Gastroesophageal sphincter (tissue), 4 donors: ENCODE results near the gene FSHR. TPM values are rescaled to one million over a fixed set of nuclear protein-coding genes. Genes with fewer than 3 reads are reported as not detected.
A peak's percentile ranks its signal among the peaks of the same experiment; 100 is the strongest.

Experiments used
- ATAC-seq: fragments of 150-250 bp; one replicate; pipeline ENCODE4 v1.9.1; 2016; ENCODE audit warnings: mild to moderate bottlenecking, moderate library complexity
- H3K27ac ChIP-seq, 4 donors: fragments of 200-600 bp; sonication (generic) in 3 of 4; 1 replicate in 3 of 4; 2 replicates in 1 of 4; pipeline ENCODE4 v1.5.1; 2016 to 2019
- H3K27me3 ChIP-seq: fragments of 200-600 bp; sonication (generic); one replicate; pipeline ENCODE4 v1.5.1; 2019
- H3K36me3 ChIP-seq, 2 donors: fragments of 200-600 bp; sonication (generic); one replicate each; pipeline ENCODE4 v1.5.1; 2019; ENCODE audit warnings: control low read depth in 1 of 2
- H3K4me1 ChIP-seq, 3 donors: fragments of 200-600 bp; sonication (generic); 1 replicate in 2 of 3; 2 replicates in 1 of 3; pipeline ENCODE4 v1.5.1; 2016 to 2019; ENCODE audit warnings: control low read depth in 2 of 3
- H3K4me3 ChIP-seq, 2 donors: fragments of 200-600 bp; sonication (generic); one replicate each; pipeline ENCODE4 v1.5.1; 2019; ENCODE audit warnings: mild to moderate bottlenecking in 1 of 2, moderate library complexity in 1 of 2
- H3K9me3 ChIP-seq, 3 donors: fragments of 200-600 bp; sonication (generic); one replicate each; pipeline ENCODE4 v1.5.1; 2017 to 2019; ENCODE audit warnings: control low read depth in 2 of 3
- CTCF ChIP-seq, 4 experiments: fragments of 200-600 bp in 2 of 4; fragments of 450-650 bp in 2 of 4; sonication (generic) in 1 of 4; IDR thresholded peaks; one replicate each; pipeline ENCODE4 v1.5.1; 2017 to 2019; ENCODE audit warnings: antibody characterized with exemption in 4 of 4, mild to moderate bottlenecking in 2 of 4, moderate library complexity in 2 of 4
- EP300 ChIP-seq: sonication (generic); formaldehyde crosslinking; IDR thresholded peaks from one replicate; pipeline ENCODE4 v1.6.1; 2017; ENCODE audit warnings: antibody characterized with exemption, mild to moderate bottlenecking
- POLR2A ChIP-seq, 2 donors: fragments of 450-650 bp; IDR thresholded peaks; one replicate each; pipeline ENCODE4 v1.6.1; 2017; ENCODE audit warnings: antibody characterized with exemption in 2 of 2, mild to moderate bottlenecking in 2 of 2, moderate library complexity in 1 of 2
- POLR2AphosphoS5 ChIP-seq: sonication (generic); formaldehyde crosslinking; IDR thresholded peaks from one replicate; pipeline ENCODE4 v1.6.1; 2017; ENCODE audit warnings: antibody characterized with exemption
- WGBS, 2 donors: methylation state at CpG; one replicate each; pipeline ENCODE4 v1.1.5; 2018; ENCODE audit warnings: low coverage in 1 of 2; 5-methylcytosine and 5-hydroxymethylcytosine counted together
- total RNA-seq, 4 donors: library from RNA; depleted of rRNA; stranded (reverse); fragments of >200 nt; gene quantifications; one replicate each; pipeline ENCODE4 v1.1.0, GENCODE V29; 2016

Gene FSHR
- total RNA-seq, 4 donors from 2014 or later = not detected

DNA sequence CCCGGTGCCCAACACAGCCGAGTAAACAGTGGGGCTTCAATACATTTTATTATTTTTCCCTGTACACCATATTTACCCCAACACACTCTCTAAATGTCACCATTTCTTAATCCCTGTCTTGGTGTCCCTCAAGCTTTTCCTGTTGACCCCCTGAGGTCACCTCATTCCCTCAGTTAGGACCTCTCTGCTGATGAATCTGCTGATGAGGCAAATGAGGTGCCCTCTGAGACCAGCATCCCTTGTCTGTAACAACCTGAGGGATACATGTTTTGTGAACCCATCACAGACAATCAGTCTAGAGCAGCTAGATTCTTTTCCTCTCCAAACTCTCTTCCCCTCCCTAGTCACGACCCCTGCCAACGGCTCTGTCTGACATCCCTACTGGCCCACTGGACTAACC lies 127.6 kb downstream of the FSHR start:
- Histone ChIP-seq H3K4me3 (no peak overlapping the region), H3K27me3 (no peaks in the 10 kb centered on the region), H3K36me3 (no peaks in the 10 kb centered on the region), H3K9me3 (no peaks in the 10 kb centered on the region), H3K27ac (no peak overlapping the region), H3K4me1 (no peaks in the 10 kb centered on the region)
- no peak for TF ChIP-seq CTCF (IDR thresholded peaks at IDR 0.05)
- TF ChIP-seq POLR2A (IDR thresholded peaks at IDR 0.05) = no peak
- no peak for TF ChIP-seq POLR2AphosphoS5
- no peak for TF ChIP-seq EP300
- WGBS, 2 donors = 89 to 92% methylated on average over 2 to 4 of the region's 4 CpGs
- no peak for ATAC-seq

- Histone ChIP-seq H3K4me1 (no peaks in the 10 kb centered on the region), H3K4me3 (no peak overlapping the region), H3K27me3 (no peaks in the 10 kb centered on the region), H3K9me3 (no peaks in the 10 kb centered on the region), H3K27ac (peak overlapping the region in 2 of 4 donors; percentile 1 to 53), H3K36me3 (no peaks in the 10 kb centered on the region)
- 14 to 20% methylated on average over 1 to 2 of the region's 2 CpGs for WGBS, 2 donors
- ATAC-seq = no peak
- TF ChIP-seq CTCF (IDR thresholded peaks at IDR 0.05) = no peak
- TF ChIP-seq EP300 = no peak
- no peak for TF ChIP-seq POLR2A (IDR thresholded peaks at IDR 0.05)
- TF ChIP-seq POLR2AphosphoS5 = no peak
Observed at GRCh38 chr2:49021271-49021670, 133.0 kb downstream of the FSHR start.

- Histone ChIP-seq H3K4me1 (no peaks in the 10 kb centered on the region), H3K9me3 (no peaks in the 10 kb centered on the region), H3K36me3 (no peaks in the 10 kb centered on the region), H3K27me3 (no peaks in the 10 kb centered on the region), H3K27ac (no peak overlapping the region), H3K4me3 (no peak overlapping the region)
- 90% methylated on average over 2 of the region's 3 CpGs for WGBS, 2 donors
- ATAC-seq = no peak
- TF ChIP-seq POLR2A (IDR thresholded peaks at IDR 0.05) (no peak), CTCF (IDR thresholded peaks at IDR 0.05) (no peak), POLR2AphosphoS5 (no peak), EP300 (no peak)
Observed at GRCh38 chr2:49005261-49005660, 149.1 kb downstream of the FSHR start.

- Histone ChIP-seq H3K36me3 (no peaks in the 10 kb centered on the region), H3K27me3 (no peaks in the 10 kb centered on the region), H3K4me1 (no peaks in the 10 kb centered on the region), H3K9me3 (no peaks in the 10 kb centered on the region), H3K27ac (no peak overlapping the region), H3K4me3 (no peak overlapping the region)
- 13 to 44% methylated on average over 1 of the region's 1 CpG for WGBS, 2 donors
- TF ChIP-seq POLR2A (IDR thresholded peaks at IDR 0.05) (no peak), CTCF (IDR thresholded peaks at IDR 0.05) (no peak), EP300 (no peak), POLR2AphosphoS5 (no peak)
- ATAC-seq = no peak
Observed at GRCh38 chr2:49004036-49004626, 150.2 kb downstream of the FSHR start.

DNA sequence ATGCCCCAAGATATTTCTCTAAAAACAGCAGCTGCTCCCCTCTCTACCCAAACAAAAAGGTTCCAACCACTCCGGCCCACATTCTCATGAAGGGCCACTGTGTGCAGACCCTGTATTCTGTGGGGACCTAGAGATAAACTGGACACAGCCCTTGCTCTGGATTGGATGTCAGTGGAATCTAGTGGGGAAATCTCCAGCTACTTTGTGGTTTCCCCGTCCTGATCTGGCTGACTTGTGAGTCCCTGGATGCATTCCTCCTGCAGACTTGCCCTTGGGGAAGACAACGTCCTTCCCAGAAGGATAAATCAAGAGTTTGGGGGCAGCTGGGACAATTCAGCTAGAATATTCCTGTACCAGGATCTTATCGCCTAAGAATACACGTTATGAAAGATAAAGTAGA lies 151.1 kb downstream of the FSHR start:
- Histone ChIP-seq H3K9me3 (no peaks in the 10 kb centered on the region), H3K27me3 (no peaks in the 10 kb centered on the region), H3K4me1 (no peaks in the 10 kb centered on the region), H3K36me3 (no peaks in the 10 kb centered on the region), H3K4me3 (no peak overlapping the region), H3K27ac (no peak overlapping the region)
- 33 to 64% methylated on average over 2 to 3 of the region's 5 CpGs for WGBS, 2 donors
- TF ChIP-seq EP300 = no peak
- no peak for TF ChIP-seq POLR2AphosphoS5
- TF ChIP-seq CTCF (IDR thresholded peaks at IDR 0.05) = no peak
- no peak for TF ChIP-seq POLR2A (IDR thresholded peaks at IDR 0.05)
- ATAC-seq = no peak
